Measurements from ENCODE around the gene EN2. TPM values are rescaled to one million over a fixed set of nuclear protein-coding genes. Genes with fewer than 3 reads are reported as not detected.

EN2 gene
- total RNA-seq, 1 experiment from 2014 or later = not detected

GRCh38 chr7:155427411-155428038 is 30.4 kb upstream of the EN2 start:
- no peak overlapping the region for H2AFZ ChIP-seq
- no peak overlapping the region for H3K27ac ChIP-seq
- no peaks in the 10 kb centered on the region for H3K9me3 ChIP-seq (ENCODE audit: insufficient read depth, low read depth)
- CTCF ChIA-PET = no interaction called here
- no peak for TF ChIP-seq EZH2 (IDR thresholded peaks at IDR 0.05; ENCODE audit: low read depth)
- TF ChIP-seq, protein P1, sequence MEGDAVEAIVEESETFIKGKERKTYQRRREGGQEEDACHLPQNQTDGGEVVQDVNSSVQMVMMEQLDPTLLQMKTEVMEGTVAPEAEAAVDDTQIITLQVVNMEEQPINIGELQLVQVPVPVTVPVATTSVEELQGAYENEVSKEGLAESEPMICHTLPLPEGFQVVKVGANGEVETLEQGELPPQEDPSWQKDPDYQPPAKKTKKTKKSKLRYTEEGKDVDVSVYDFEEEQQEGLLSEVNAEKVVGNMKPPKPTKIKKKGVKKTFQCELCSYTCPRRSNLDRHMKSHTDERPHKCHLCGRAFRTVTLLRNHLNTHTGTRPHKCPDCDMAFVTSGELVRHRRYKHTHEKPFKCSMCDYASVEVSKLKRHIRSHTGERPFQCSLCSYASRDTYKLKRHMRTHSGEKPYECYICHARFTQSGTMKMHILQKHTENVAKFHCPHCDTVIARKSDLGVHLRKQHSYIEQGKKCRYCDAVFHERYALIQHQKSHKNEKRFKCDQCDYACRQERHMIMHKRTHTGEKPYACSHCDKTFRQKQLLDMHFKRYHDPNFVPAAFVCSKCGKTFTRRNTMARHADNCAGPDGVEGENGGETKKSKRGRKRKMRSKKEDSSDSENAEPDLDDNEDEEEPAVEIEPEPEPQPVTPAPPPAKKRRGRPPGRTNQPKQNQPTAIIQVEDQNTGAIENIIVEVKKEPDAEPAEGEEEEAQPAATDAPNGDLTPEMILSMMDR (conservative IDR thresholded peaks at IDR 0.05) = no peak
- no peaks in the 10 kb centered on the region for H3K79me2 ChIP-seq (ENCODE audit: low read depth)
- no peaks in the 10 kb centered on the region for H3F3A ChIP-seq (ENCODE audit: insufficient read depth, low read depth)
- no peaks in the 10 kb centered on the region for H3K9me2 ChIP-seq (ENCODE audit: insufficient read depth)
- no TSS peak for BruUV-seq (replicated peaks)
- peaks cover 100% of the 10 kb centered on the region for H3K27me3 ChIP-seq (ENCODE audit: insufficient read depth, low read depth)
- H4K20me1 ChIP-seq (ENCODE audit: insufficient read depth) = peaks cover 4% of the 10 kb centered on the region; the same call in 1 of the 2 replicates
- intact Hi-C loops (cut with micrococcal nuclease; ENCODE audit: unreplicated experiment) = no loop called here
- no peak for DNase-seq
- no peaks in the 10 kb centered on the region for H3K36me3 ChIP-seq (ENCODE audit: low read depth)
- POLR2A ChIA-PET (ENCODE audit: unreplicated experiment) = no interaction called here
- no peaks in the 10 kb centered on the region for H3K4me1 ChIP-seq (replicated peaks; ENCODE audit: insufficient read depth)
- H3K4me2 ChIP-seq = no peak overlapping the region
- H3K4me3 ChIP-seq = no peak overlapping the region

GRCh38 chr7:155428171-155428834 is 29.6 kb upstream of the EN2 start:
- Histone ChIP-seq H3K27ac (no peak overlapping the region), H3K9me2 (ENCODE audit: insufficient read depth) (no peaks in the 10 kb centered on the region), H3K4me1 (replicated peaks; ENCODE audit: insufficient read depth) (no peaks in the 10 kb centered on the region), H3F3A (ENCODE audit: insufficient read depth, low read depth) (no peaks in the 10 kb centered on the region), H3K36me3 (ENCODE audit: low read depth) (no peaks in the 10 kb centered on the region), H3K4me3 (no peak overlapping the region), H4K20me1 (ENCODE audit: insufficient read depth) (peaks cover 4% of the 10 kb centered on the region; the same call in 1 of the 2 replicates), H3K9me3 (ENCODE audit: insufficient read depth, low read depth) (no peaks in the 10 kb centered on the region), H3K4me2 (no peak overlapping the region), H2AFZ (no peak overlapping the region), H3K27me3 (ENCODE audit: insufficient read depth, low read depth) (peaks cover 100% of the 10 kb centered on the region), H3K79me2 (ENCODE audit: low read depth) (no peaks in the 10 kb centered on the region)
- ChIA-PET CTCF (no interaction called here), POLR2A (ENCODE audit: unreplicated experiment) (no interaction called here)
- no peak for DNase-seq
- TF ChIP-seq EZH2 (IDR thresholded peaks at IDR 0.05; ENCODE audit: low read depth) = peak; percentile 63; the same call in 1 of the 2 replicates
- TF ChIP-seq, protein P1 (conservative IDR thresholded peaks at IDR 0.05) = no peak
- intact Hi-C loops (cut with micrococcal nuclease; ENCODE audit: unreplicated experiment) = no loop called here
- no TSS peak for BruUV-seq (replicated peaks)

GRCh38 chr7:155429651-155430050 is 28.3 kb upstream of the EN2 start:
- Histone ChIP-seq H3K27ac (no peak overlapping the region), H3K27me3 (ENCODE audit: insufficient read depth, low read depth) (peaks cover 100% of the 10 kb centered on the region), H3F3A (ENCODE audit: insufficient read depth, low read depth) (no peaks in the 10 kb centered on the region), H2AFZ (no peak overlapping the region), H4K20me1 (ENCODE audit: insufficient read depth) (peaks cover 4% of the 10 kb centered on the region; the same call in 1 of the 2 replicates), H3K4me1 (replicated peaks; ENCODE audit: insufficient read depth) (no peaks in the 10 kb centered on the region), H3K9me3 (ENCODE audit: insufficient read depth, low read depth) (no peaks in the 10 kb centered on the region), H3K4me3 (no peak overlapping the region), H3K36me3 (ENCODE audit: low read depth) (no peaks in the 10 kb centered on the region), H3K9me2 (ENCODE audit: insufficient read depth) (no peaks in the 10 kb centered on the region), H3K79me2 (ENCODE audit: low read depth) (no peaks in the 10 kb centered on the region), H3K4me2 (no peak overlapping the region)
- ChIA-PET POLR2A (ENCODE audit: unreplicated experiment) (no interaction called here), CTCF (no interaction called here)
- BruUV-seq (replicated peaks) = no TSS peak
- DNase-seq = no peak
- TF ChIP-seq, protein P1 (conservative IDR thresholded peaks at IDR 0.05) = no peak
- TF ChIP-seq EZH2 (IDR thresholded peaks at IDR 0.05; ENCODE audit: low read depth) = no peak
- intact Hi-C loops (cut with micrococcal nuclease; ENCODE audit: unreplicated experiment) = no loop called here
